ENCODE data around the gene CRAT.

The CRAT gene

DNA sequence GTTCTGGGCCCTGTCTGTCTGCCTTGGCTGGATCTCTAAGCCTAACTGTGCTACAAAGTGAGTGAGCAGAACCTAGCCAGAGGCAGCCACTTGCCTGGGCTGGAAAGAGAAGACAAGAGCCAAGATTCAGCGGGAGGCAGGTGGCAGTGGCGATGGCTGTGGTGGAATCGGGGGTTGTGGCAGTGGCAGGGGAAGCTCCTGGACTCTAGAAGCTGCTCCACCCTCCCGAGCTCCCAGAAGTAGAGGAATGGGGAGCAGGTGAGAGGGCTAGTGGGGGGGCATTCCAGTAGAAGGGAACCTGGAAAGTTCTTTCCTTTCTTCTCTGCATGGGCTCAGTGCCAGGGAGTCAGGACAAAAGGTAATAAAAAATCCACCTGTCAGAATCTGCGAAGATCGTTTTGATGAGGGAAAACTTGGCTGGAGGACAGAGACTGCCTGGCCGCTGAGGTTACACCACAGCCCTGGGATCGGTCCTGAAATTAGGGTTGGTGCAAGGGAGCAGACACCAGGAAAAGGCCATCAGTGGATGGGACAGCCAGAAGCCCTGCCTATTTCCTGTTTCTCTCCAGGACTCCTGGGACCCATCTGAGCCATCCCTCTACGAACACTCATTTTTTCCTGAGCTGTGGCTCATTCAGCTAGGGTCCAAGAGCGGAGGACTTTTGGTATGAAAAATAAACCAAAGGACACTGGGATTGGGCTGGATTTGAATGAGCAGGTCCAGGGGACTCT is 1.6 kb downstream of the CRAT start:
- DNase-seq: no peak

- DNase-seq: no peak
Observed at GRCh38 chr9:129108083-129108804, 2.3 kb downstream of the CRAT start.

GRCh38 chr9:129107651-129108050 is 2.9 kb downstream of the CRAT start:
- DNase-seq: no peak

DNA sequence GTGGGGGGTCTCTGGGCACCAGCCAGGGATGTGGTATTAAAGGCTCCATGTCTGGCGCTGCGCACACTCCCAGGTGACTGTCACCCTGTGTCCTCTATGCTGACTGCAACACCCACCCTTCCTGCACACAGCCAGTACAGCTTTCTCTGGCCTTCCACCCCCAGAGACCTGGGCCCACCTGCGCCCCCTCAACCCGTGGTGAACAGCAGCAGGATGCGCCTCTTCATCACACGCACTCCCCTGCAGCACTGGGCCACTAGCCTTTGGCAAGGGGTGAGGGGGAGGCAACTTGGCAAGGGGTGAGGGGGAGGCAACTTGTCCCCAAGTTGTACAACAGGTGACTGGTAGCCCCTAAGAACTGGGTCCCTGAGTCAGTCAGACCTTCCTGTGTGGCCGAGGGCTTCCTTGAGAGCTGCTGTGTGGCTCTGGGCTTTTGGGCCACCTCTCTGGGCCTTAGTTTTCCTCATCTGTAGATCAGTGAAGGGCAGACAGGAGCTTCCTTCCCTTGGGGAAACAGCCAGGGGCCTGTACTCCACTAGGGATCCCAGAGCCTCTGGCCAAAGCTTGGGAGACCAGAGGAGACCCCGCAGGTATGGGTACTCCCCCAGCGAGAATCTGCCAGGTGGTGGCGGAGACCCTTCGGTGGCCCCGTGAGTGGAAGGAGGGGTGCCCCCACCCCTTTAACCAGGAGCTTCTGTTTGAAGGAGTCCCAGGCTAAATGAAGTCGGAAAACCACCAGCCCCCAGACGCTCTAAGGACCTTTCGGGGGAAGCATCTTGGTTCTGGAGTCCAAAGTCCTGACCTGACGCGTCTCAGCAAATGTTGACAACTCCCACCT is 4.5 kb downstream of the CRAT start:
- no peak for DNase-seq

- DNase-seq: no peak
Observed at GRCh38 chr9:129104051-129104450, 6.5 kb downstream of the CRAT start.

DNA sequence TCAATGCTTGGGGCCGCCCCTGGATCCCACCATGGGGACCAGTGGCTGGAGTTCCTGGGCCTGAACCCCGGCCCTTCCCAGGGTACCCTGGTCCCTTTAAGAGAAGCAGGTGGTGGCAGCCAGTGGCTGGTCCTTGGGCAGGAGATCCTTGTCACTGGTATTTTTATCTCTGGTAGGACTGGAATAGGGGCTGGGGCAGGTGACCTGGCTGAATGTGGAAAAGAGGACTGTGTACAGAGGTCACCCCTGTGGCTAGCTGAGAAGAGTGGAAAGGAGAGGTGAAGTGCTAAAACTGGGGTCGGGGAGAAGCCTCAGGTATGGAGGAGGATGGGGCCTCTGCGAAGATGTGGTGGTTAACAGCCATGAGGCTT is 7.0 kb downstream of the CRAT start:
- no peak for DNase-seq

GRCh38 chr9:129102791-129103594 is 7.6 kb downstream of the CRAT start:
- DNase-seq: no peak

GRCh38 chr9:129102095-129102525 is 8.5 kb downstream of the CRAT start:
- DNase-seq: no peak

DNA sequence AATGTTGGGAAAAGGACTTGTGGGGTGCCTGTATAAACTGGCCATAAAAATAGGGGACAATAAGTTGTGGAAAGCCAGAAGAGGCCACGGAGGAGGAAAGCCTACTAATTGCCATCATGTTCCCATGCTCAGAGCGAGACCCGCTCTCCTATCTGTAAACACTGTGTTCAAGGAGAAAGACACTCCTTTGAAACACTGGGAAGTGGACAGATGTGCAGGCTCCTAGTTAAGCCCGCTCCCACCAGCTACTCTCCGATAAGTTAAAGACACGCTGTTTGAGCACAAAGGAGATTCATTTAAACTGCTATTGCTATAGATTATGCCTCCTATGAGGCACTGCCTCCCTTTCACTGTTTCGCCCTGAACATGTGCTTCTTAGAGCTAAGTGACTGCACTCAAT is 9.3 kb downstream of the CRAT start:
- no peak for DNase-seq

- no peak for DNase-seq
Observed at GRCh38 chr9:129100383-129101169, 10.0 kb downstream of the CRAT start.

GRCh38 chr9:129098328-129098727 is 12.3 kb downstream of the CRAT start:
- peak; percentile 10 for DNase-seq

DNA sequence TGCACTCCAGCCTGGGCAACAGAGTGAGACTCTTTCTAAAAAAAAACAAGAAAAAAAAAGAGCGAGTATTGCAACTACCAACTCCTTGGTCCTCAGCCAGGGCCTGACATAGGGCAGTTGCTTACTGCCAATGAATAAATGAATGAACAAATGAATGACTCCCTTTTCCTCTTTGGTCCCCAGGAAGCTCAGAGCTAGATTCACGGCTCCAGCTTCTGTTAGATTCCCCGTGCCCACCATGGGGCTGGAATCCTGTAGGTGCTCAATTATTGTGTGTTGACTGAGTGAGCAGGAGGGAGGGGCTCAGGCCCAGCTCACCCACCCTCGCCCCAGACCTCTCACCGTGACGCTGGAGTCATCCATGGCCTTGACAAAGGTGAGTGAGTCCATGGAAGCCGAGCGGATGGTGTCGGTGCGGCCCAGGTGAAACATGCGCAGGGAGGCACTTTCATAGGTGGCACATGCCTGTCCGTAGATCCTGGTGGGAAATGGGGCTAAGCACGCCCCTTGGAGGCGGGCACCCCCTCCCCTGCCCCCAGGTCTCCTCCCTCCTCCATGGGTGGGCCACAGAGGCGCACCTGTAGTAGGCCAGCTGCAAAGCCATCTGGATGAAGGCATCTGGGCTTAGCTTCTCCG is 12.8 kb downstream of the CRAT start:
- no peak for DNase-seq

GRCh38 chr9:129095908-129096307 is 14.7 kb downstream of the CRAT start:
- no peak for DNase-seq

GRCh38 chr9:129095170-129095667 is 15.4 kb downstream of the CRAT start:
- DNase-seq: no peak

DNA sequence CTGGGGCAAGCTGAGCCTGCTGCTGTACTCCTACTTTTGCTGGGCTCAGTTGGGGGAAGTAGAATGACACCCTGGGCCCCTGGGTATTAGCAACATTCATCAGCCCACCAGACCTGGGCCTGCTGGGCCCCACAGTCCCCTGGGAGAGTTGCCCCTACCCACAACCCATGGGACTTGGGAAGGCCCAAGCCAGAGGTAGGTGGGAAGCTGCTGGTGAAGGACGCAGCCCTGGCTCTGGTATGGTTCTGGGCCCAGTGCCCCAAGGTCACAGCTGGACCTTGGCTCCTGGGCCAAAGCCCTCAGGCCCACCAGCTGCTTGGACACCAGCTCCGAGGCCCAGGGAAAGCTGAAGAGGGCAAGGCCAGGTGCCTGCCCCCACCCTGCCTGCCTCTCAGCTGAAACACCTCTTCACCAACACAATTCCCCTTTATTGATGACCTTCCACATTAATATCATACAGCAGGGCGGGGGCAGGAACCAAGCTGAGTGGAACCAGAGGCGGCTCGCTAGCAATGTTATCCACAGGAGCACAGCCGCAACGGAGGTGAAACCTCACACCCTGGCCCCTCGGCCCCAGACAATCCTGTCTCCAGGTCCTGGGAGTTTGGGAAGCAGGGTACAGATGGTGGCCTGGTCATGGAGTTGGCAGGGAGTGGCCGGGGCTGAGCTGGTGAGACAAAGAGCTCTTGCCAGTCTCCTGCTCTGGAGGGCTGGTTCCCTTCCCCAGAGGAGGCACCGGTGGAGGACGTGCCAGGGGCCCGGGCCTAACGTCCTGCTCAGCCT is 16.0 kb downstream of the CRAT start:
- DNase-seq: no peak

DNA sequence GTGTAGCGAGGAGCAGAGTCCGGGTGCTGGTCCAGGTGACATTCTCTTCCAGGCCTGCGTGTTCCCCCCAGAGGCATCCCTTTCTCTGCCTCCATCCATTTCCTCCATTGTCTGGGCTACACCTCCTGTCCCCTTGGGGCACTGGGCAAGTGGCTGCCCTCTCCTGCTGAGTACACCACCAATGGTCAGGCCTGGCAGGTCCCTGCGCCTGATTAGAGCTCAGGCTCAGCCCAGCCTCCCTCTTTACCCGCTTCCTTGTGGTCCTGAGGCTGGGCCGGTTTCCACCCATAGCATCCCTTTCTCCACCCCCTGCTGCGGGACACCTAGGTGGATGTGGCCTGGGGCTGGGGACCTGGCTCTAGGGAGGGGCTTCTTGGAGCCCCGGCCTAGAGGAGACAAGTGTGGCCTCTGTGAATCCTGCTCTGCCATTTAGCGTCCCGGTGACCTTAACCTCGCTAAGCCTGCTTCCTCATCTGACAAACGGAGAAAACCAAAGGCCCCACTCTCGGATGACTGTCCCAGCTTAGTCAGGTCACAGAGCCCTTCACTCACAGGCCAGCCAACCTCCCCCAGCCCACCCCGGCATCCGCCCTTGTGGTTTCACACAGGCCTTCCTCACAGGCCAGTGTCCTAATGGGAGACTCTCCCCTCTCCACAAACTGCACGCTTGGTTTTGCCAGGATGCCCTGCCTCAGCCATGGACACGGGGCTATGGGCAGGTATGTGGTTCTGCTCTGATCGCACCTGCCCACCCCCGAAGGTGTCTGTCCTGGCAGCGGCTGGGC is 16.8 kb downstream of the CRAT start:
- no peak for DNase-seq

GRCh38 chr9:129089246-129089645 is 21.3 kb downstream of the CRAT start:
- no peak for DNase-seq

DNA sequence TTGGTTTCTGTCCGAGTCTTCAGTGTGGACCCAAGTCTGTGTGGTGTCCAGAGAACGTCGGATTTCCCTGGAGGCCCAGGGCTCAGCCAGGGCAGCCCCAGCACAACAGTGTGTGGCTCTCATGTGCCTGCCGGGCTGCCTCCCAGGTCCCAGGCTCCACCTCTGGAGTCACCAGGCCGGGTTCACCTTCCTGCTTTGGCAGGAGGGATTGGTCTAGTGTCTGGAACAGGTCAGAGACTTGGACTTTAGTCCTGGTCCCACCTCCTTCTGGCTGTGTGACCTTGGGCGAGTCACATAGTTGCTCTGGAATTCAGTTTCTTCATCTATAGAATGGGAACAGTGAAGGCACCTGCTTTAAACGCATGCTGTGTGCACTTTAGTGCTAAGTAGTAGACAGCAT is 26.5 kb downstream of the CRAT start:
- DNase-seq: no peak

- DNase-seq: no peak
Observed at GRCh38 chr9:129081388-129081904, 29.1 kb downstream of the CRAT start.
